GM12878 (cell line): ENCODE results near the gene ATF7. TPM values are rescaled to one million over a fixed set of nuclear protein-coding genes. Genes with fewer than 3 reads are reported as not detected.

Experiments
- BCLAF1 ChIP-seq: fragments of 450-650 bp; IDR thresholded peaks from 2 replicates; pipeline ENCODE4 v1.6.1; 2017; ENCODE audit warnings: antibody characterized with exemption, mild to moderate bottlenecking, moderate library complexity
- CTCF ChIP-seq, 3 experiments: IDR thresholded peaks in 2 of 3; conservative IDR thresholded peaks in 1 of 3; 2 replicates each; pipeline ENCODE4 v1.5.1; 2011; ENCODE audit warnings: low read depth in 3 of 3, low read length in 3 of 3, mild to moderate bottlenecking in 3 of 3, control low read depth in 2 of 3, moderate library complexity in 2 of 3, inconsistent platforms in 1 of 3, mixed read lengths in 1 of 3; ENCODE audit not compliant: control insufficient read depth in 2 of 3, insufficient read depth in 1 of 3; ENCODE audit errors: extremely low read depth in 1 of 3
- polyA plus RNA-seq, 11 experiments: library from polyadenylated mRNA; depleted of rRNA in 4 of 11; unstranded in 6 of 11; stranded (reverse) in 5 of 11; fragments of >200 nt; fragmentation: Nextera tagmentation in 4 of 11; fragmentation: Illumina TruSeq in 1 of 11; extraction: Ambion mirVana in 4 of 11; extraction: Trizol in 1 of 11; gene quantifications; 1 replicate in 1 of 11; 2 replicates in 10 of 11; pipeline versions ENCODE4 v1.2.1 to v1.2.3, GENCODE V29; 2011 to 2016; ENCODE audit warnings: inconsistent platforms in 2 of 11, missing spikeins in 2 of 11, low read depth in 1 of 11
- total RNA-seq, 4 experiments: library from RNA; depleted of rRNA in 3 of 4; stranded (reverse); fragments of >200 nt in 3 of 4; fragmentation: Illumina TruSeq in 1 of 4; extraction: Trizol in 1 of 4; gene quantifications; 2 replicates each; pipeline versions ENCODE4 v1.2.1 to v1.2.3, GENCODE V29; 2013 to 2021

The ATF7 gene
- total and polyA plus RNA-seq, 10 of the 15 experiments (the other 5 are each of a cell fraction or from before 2014, with no cell fraction given) = 9.1 to 30.7 (median 21.8) TPM

GRCh38 chr12:53500776-53501614 is 125.2 kb downstream of the ATF7 start, which contains the start of gene TARBP2 (continued):
- TF ChIP-seq CTCF (IDR thresholded peaks at IDR 0.05 in 2 of 3, conservative IDR thresholded peaks at IDR 0.05 in 1 of 3; ENCODE audit: control insufficient read depth in 2 of 3, extremely low read depth in 1 of 3, insufficient read depth in 1 of 3, low read depth in 3 of 3, low read length in 3 of 3) = no peak
- TF ChIP-seq BCLAF1 = no peak
- TF ChIP-seq, all 136 proteins: peak for 63
